ENCODE data around the gene AHDC1.
"Not testable (repeated sequence)": the region's sequence is repeated elsewhere in the genome, so short reads cannot be mapped to it uniquely, and the experiment has no call there.

Gene AHDC1

DNA sequence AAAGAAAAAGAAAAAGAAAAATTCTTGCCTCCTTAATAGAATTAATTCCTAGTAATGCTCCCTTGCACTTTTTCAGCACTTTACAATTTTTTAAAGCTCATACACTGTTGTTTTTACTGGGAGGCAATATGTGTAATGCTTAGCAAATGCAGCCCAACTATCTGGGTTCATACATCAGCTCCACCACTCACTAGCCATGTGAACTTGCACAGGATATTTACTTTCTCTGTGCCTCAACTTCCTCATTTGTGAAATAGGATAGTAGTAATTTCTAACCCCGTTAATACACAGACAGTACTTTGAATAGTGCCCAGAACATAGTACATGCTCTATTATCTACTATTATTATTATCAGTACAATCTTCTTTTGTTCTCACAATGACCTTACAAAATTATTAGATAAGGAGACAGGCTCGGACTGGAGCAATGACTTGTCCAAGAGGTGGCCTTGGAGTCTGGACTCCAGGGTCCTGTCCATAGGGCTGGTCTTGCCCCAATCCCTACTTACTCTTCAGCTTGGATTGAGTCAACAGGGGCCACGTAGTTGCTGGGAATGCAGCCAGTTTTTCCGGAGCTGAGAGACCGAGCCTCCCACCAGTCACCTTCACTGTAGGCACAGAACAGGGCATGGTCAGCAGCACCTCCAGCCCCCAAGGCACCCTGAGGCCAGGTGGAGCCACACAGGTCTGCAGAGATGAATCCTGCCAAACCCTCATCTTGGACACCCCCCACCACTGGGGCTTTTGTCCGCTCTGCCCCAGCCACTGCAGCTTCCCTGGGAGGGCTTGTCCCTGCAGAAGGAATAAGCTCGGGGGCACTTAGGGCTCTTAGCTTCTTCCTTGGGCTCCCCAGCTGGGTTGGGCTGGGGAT, 17.3 kb upstream of the AHDC1 start:
- H3K4me1 ChIP-seq (ENCODE audit: low read depth, poor library complexity, severe bottlenecking), result peaks cover 11% of the 10 kb centered on the region
- H3K4me2 ChIP-seq, result no peak overlapping the region
- TF ChIP-seq, protein P1, sequence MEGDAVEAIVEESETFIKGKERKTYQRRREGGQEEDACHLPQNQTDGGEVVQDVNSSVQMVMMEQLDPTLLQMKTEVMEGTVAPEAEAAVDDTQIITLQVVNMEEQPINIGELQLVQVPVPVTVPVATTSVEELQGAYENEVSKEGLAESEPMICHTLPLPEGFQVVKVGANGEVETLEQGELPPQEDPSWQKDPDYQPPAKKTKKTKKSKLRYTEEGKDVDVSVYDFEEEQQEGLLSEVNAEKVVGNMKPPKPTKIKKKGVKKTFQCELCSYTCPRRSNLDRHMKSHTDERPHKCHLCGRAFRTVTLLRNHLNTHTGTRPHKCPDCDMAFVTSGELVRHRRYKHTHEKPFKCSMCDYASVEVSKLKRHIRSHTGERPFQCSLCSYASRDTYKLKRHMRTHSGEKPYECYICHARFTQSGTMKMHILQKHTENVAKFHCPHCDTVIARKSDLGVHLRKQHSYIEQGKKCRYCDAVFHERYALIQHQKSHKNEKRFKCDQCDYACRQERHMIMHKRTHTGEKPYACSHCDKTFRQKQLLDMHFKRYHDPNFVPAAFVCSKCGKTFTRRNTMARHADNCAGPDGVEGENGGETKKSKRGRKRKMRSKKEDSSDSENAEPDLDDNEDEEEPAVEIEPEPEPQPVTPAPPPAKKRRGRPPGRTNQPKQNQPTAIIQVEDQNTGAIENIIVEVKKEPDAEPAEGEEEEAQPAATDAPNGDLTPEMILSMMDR (conservative IDR thresholded peaks at IDR 0.05; ENCODE audit: low read depth, low read length), result no peak

DNA sequence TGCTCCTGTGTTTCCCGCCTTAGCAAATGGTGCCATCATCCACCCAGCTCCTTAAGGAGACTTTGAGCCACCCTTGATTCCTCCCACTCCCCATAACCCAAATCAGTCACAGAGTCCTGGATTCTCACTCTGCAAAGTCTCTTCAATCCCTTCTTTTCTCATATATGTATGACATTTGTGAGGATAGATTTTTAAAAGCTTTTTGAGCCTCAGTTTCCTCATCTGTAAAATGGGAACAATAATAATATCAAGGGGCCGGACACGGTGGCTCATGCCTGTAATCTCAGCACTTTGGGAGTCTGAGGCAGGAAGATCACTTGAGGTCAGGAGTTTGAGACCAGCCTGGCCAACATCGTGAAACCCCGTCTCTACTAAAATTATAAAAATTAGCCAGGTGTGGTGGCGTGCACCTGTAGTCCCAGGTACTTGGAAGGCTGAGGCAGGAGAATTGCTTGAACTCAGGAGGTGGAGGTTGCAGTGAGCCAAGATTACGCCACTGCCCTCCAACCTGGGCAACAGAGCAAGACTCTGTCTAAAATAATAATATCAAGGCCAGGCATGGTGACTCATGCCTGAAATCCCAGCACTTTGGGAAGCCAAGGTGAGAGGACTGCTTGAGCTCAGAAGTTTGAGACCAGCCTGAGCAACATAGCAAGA, 16.0 kb upstream of the AHDC1 start:
- not testable (repeated sequence) for H3K4me3 ChIP-seq (IDR thresholded peaks at IDR 0.05; ENCODE audit: insufficient read depth, low read depth, low read length); H2AFZ ChIP-seq (ENCODE audit: low read depth); H3K27me3 ChIP-seq (ENCODE audit: insufficient read depth, low read depth); H3K9ac ChIP-seq; H3K27ac ChIP-seq; H3K79me2 ChIP-seq (ENCODE audit: insufficient read depth, low read depth); H3K4me2 ChIP-seq; H3K4me1 ChIP-seq (ENCODE audit: low read depth, poor library complexity, severe bottlenecking); H4K20me1 ChIP-seq (ENCODE audit: insufficient read depth); H3K36me3 ChIP-seq (ENCODE audit: insufficient read depth)

More for the DNA sequence above, 17.3 kb upstream of the AHDC1 start:
- Histone ChIP-seq H3K9ac (no peak overlapping the region), H4K20me1 (ENCODE audit: insufficient read depth) (no peaks in the 10 kb centered on the region), H3K4me3 (IDR thresholded peaks at IDR 0.05; ENCODE audit: insufficient read depth, low read depth, low read length) (no peak overlapping the region), H2AFZ (ENCODE audit: low read depth) (no peak overlapping the region), H3K27me3 (ENCODE audit: insufficient read depth, low read depth) (no peaks in the 10 kb centered on the region), H3K27ac (no peak overlapping the region), H3K36me3 (ENCODE audit: insufficient read depth) (no peaks in the 10 kb centered on the region), H3K79me2 (ENCODE audit: insufficient read depth, low read depth) (no peaks in the 10 kb centered on the region)

DNA sequence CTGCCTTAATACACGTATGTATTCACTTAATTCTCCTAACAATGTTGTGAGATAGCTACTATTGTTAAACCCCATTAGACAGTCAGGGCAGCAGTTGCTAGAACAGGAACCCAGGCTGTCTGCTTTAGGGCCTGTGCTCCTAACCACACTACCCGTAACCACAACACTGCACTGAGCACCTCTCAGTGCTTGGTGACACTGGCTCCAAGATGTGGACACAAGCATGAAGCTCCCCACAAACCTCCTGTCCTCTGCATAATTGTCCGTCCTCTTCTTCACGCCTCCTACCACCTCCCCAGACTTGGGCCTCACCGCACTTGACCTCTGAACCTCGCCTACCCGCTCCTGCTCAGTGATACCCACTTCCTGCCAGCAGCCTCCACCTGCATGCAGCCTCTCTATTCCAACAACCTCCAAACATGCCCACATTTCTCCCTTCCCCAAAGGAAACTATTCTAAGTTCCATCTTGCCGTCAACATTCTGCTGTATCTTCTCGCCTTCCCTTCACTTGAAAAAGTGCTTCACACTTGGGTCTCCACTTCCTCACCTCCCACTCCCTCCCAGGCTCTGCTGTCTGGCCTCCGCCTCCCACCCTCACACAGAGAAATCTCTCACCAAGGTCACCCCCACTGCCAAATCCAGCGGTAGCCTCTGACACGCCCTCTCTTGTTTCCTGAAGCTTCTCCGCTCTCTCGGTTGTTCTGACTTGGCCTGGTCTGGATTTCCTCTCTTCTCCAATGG, 14.6 kb upstream of the AHDC1 start:
- no peak overlapping the region for H2AFZ ChIP-seq (ENCODE audit: low read depth)
- H3K79me2 ChIP-seq (ENCODE audit: insufficient read depth, low read depth), result no peaks in the 10 kb centered on the region
- no peaks in the 10 kb centered on the region for H3K4me1 ChIP-seq (ENCODE audit: low read depth, poor library complexity, severe bottlenecking)
- no peak overlapping the region for H3K4me3 ChIP-seq (IDR thresholded peaks at IDR 0.05; ENCODE audit: insufficient read depth, low read depth, low read length)
- H3K27ac ChIP-seq, result no peak overlapping the region
- no peaks in the 10 kb centered on the region for H4K20me1 ChIP-seq (ENCODE audit: insufficient read depth)
- H3K4me2 ChIP-seq, result no peak overlapping the region
- no peak overlapping the region for H3K9ac ChIP-seq
- TF ChIP-seq, protein P1 (conservative IDR thresholded peaks at IDR 0.05; ENCODE audit: low read depth, low read length), result no peak
- H3K36me3 ChIP-seq (ENCODE audit: insufficient read depth), result no peaks in the 10 kb centered on the region
- no peaks in the 10 kb centered on the region for H3K27me3 ChIP-seq (ENCODE audit: insufficient read depth, low read depth)

DNA sequence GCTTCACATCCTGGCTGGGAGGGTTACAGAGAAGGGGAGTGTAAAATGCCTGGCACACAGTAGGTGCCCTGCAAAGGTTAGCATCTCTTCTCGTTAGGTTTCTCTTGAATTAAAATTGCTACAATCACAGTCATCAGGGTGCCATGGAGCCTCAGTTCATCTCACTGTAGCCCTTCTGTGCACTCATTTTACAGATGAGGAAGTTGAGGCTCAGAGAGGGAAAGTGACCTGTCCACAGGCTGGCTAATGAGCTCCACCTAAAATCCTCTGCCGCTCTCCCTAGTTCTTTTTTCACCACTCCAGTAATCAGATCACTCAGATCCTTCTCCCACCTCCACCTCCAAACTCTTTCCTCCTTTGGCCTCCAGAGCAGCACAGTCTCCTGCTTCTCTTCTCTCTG, 13.5 kb upstream of the AHDC1 start:
- no peak overlapping the region for H3K9ac ChIP-seq
- H3K4me2 ChIP-seq, result no peak overlapping the region
- H3K4me3 ChIP-seq (IDR thresholded peaks at IDR 0.05; ENCODE audit: insufficient read depth, low read depth, low read length), result no peak overlapping the region
- H3K79me2 ChIP-seq (ENCODE audit: insufficient read depth, low read depth), result no peaks in the 10 kb centered on the region
- no peaks in the 10 kb centered on the region for H4K20me1 ChIP-seq (ENCODE audit: insufficient read depth)
- H2AFZ ChIP-seq (ENCODE audit: low read depth), result no peak overlapping the region
- H3K4me1 ChIP-seq (ENCODE audit: low read depth, poor library complexity, severe bottlenecking), result no peaks in the 10 kb centered on the region
- no peaks in the 10 kb centered on the region for H3K36me3 ChIP-seq (ENCODE audit: insufficient read depth)
- no peaks in the 10 kb centered on the region for H3K27me3 ChIP-seq (ENCODE audit: insufficient read depth, low read depth)
- no peak overlapping the region for H3K27ac ChIP-seq
- TF ChIP-seq, protein P1 (conservative IDR thresholded peaks at IDR 0.05; ENCODE audit: low read depth, low read length), result no peak

Data from KMS-11 (cell line).